ENCODE data around the gene LRTM2.

GRCh38 chr12:1812650-1813302, 7.6 kb upstream of the LRTM2 start:
- no peak for TF ChIP-seq CTCF (IDR thresholded peaks at IDR 0.05)
- TF ChIP-seq POLR2A (IDR thresholded peaks at IDR 0.05), result no peak
